Measurements from ENCODE around the gene PRRT4. TPM values are rescaled to one million over a fixed set of nuclear protein-coding genes. Genes with fewer than 3 reads are reported as not detected.

The PRRT4 gene
- total and polyA plus RNA-seq, 2 experiments from 2014 or later: 0.55 to 0.56 TPM

DNA sequence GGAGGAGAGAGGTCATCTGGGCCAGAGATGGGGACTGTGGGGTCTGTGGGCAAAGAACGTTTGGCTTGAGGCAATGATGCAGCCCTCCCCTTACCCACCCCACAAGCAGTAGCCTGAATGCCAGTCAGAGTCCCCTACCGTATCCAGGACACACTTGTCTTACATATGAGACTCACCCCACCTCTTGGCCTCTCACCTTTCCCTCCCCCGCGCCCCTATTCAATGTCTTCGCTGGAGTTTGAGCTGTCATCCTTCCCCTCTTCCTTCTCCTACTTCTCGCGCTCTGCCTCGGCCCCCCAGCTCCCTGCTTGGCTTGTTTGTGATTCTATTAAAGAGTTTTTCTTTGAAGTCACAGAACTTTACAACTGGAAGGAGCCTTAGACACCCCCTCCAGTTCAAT is 8.9 kb downstream of the PRRT4 start:
- peaks cover 4% of the 10 kb centered on the region; the same call in 1 of the 2 replicates for H3K4me1 ChIP-seq (ENCODE audit: insufficient read depth)
- peaks cover 50% of the 10 kb centered on the region for H3K27me3 Mint-ChIP-seq (ENCODE audit: insufficient read depth, low read depth, poor library complexity)
- H3K27ac Mint-ChIP-seq: no peak overlapping the region
- H3K36me3 ChIP-seq (ENCODE audit: insufficient read depth): no peaks in the 10 kb centered on the region
- peaks cover 11% of the 10 kb centered on the region for H3K4me1 Mint-ChIP-seq
- H3F3A ChIP-seq (replicated peaks; ENCODE audit: low read depth): no peaks in the 10 kb centered on the region
- no peaks in the 10 kb centered on the region for H3K79me2 ChIP-seq (replicated peaks; ENCODE audit: insufficient read depth)
- H3K9me2 ChIP-seq (ENCODE audit: insufficient read depth): no peaks in the 10 kb centered on the region
- DNase-seq (ENCODE audit: low spot score): peak; percentile 32
- no peak overlapping the region for H3K27ac ChIP-seq (ENCODE audit: low read depth)
- no peaks in the 10 kb centered on the region for H4K20me1 ChIP-seq (replicated peaks; ENCODE audit: insufficient read depth)
- peaks cover 84% of the 10 kb centered on the region for H3K27me3 ChIP-seq (ENCODE audit: insufficient read depth)
- H3K4me3 Mint-ChIP-seq: no peak overlapping the region; the same call in 2 of the 3 replicates
- peak; percentile 4 for ATAC-seq
- peak overlapping the region; percentile 32; the same call in 1 of the 2 replicates for H3K4me3 ChIP-seq
- no peak overlapping the region for H2AFZ ChIP-seq
- no peaks in the 10 kb centered on the region for H3K36me3 Mint-ChIP-seq (ENCODE audit: low read depth)
- TF ChIP-seq EZH2 (IDR thresholded peaks at IDR 0.05; ENCODE audit: low read depth, unreplicated experiment): peak; percentile 37
- no peak for TF ChIP-seq EZH2phosphoT487 (IDR thresholded peaks at IDR 0.05; ENCODE audit: unreplicated experiment)
- peak overlapping the region; percentile 60; the same call in 1 of the 2 replicates for H3K4me2 ChIP-seq
- no peaks in the 10 kb centered on the region; the same call in 2 of the 3 replicates for H3K9me3 Mint-ChIP-seq

DNA sequence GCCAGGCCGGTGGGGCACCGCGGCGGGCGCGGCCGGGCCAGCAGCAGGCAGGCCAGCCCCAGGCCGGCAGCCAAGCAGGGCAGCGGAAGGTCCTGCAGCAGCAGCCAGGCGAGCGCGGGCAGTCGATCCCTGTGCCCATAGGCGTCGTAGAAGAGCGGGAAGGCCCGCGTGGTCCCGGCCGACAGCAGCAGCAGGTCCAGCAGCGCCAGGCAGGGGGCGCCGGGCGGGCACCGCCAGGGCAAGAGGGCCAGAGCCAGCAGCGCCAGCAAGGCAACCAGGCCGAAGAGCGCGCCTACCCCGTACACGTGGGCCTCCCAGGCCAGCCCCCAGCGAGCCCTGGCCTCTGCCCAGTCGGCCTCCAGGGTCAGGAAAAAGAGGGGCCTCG is 9.3 kb downstream of the PRRT4 start:
- peak; percentile 95 for DNase-seq (ENCODE audit: low spot score)
- Mint-ChIP-seq H3K4me1 (peaks cover 9% of the 10 kb centered on the region), H3K27ac (no peak overlapping the region), H3K4me3 (no peak overlapping the region), H3K27me3 (ENCODE audit: insufficient read depth, low read depth, poor library complexity) (peaks cover 48% of the 10 kb centered on the region), H3K9me3 (no peaks in the 10 kb centered on the region; the same call in 2 of the 3 replicates), H3K36me3 (ENCODE audit: low read depth) (no peaks in the 10 kb centered on the region)
- Histone ChIP-seq H3K36me3 (ENCODE audit: insufficient read depth) (no peaks in the 10 kb centered on the region), H4K20me1 (replicated peaks; ENCODE audit: insufficient read depth) (no peaks in the 10 kb centered on the region), H2AFZ (no peak overlapping the region), H3K27ac (ENCODE audit: low read depth) (no peak overlapping the region), H3K9me2 (ENCODE audit: insufficient read depth) (no peaks in the 10 kb centered on the region), H3K79me2 (replicated peaks; ENCODE audit: insufficient read depth) (no peaks in the 10 kb centered on the region), H3K4me2 (peak overlapping the region; percentile 60; the same call in 1 of the 2 replicates), H3K27me3 (ENCODE audit: insufficient read depth) (peaks cover 84% of the 10 kb centered on the region), H3K4me3 (peak overlapping the region; percentile 32; the same call in 1 of the 2 replicates), H3K4me1 (ENCODE audit: insufficient read depth) (peaks cover 4% of the 10 kb centered on the region; the same call in 1 of the 2 replicates), H3F3A (replicated peaks; ENCODE audit: low read depth) (no peaks in the 10 kb centered on the region)
- peak; percentile 79 for ATAC-seq
- TF ChIP-seq EZH2phosphoT487 (IDR thresholded peaks at IDR 0.05; ENCODE audit: unreplicated experiment): no peak
- TF ChIP-seq, protein P1, sequence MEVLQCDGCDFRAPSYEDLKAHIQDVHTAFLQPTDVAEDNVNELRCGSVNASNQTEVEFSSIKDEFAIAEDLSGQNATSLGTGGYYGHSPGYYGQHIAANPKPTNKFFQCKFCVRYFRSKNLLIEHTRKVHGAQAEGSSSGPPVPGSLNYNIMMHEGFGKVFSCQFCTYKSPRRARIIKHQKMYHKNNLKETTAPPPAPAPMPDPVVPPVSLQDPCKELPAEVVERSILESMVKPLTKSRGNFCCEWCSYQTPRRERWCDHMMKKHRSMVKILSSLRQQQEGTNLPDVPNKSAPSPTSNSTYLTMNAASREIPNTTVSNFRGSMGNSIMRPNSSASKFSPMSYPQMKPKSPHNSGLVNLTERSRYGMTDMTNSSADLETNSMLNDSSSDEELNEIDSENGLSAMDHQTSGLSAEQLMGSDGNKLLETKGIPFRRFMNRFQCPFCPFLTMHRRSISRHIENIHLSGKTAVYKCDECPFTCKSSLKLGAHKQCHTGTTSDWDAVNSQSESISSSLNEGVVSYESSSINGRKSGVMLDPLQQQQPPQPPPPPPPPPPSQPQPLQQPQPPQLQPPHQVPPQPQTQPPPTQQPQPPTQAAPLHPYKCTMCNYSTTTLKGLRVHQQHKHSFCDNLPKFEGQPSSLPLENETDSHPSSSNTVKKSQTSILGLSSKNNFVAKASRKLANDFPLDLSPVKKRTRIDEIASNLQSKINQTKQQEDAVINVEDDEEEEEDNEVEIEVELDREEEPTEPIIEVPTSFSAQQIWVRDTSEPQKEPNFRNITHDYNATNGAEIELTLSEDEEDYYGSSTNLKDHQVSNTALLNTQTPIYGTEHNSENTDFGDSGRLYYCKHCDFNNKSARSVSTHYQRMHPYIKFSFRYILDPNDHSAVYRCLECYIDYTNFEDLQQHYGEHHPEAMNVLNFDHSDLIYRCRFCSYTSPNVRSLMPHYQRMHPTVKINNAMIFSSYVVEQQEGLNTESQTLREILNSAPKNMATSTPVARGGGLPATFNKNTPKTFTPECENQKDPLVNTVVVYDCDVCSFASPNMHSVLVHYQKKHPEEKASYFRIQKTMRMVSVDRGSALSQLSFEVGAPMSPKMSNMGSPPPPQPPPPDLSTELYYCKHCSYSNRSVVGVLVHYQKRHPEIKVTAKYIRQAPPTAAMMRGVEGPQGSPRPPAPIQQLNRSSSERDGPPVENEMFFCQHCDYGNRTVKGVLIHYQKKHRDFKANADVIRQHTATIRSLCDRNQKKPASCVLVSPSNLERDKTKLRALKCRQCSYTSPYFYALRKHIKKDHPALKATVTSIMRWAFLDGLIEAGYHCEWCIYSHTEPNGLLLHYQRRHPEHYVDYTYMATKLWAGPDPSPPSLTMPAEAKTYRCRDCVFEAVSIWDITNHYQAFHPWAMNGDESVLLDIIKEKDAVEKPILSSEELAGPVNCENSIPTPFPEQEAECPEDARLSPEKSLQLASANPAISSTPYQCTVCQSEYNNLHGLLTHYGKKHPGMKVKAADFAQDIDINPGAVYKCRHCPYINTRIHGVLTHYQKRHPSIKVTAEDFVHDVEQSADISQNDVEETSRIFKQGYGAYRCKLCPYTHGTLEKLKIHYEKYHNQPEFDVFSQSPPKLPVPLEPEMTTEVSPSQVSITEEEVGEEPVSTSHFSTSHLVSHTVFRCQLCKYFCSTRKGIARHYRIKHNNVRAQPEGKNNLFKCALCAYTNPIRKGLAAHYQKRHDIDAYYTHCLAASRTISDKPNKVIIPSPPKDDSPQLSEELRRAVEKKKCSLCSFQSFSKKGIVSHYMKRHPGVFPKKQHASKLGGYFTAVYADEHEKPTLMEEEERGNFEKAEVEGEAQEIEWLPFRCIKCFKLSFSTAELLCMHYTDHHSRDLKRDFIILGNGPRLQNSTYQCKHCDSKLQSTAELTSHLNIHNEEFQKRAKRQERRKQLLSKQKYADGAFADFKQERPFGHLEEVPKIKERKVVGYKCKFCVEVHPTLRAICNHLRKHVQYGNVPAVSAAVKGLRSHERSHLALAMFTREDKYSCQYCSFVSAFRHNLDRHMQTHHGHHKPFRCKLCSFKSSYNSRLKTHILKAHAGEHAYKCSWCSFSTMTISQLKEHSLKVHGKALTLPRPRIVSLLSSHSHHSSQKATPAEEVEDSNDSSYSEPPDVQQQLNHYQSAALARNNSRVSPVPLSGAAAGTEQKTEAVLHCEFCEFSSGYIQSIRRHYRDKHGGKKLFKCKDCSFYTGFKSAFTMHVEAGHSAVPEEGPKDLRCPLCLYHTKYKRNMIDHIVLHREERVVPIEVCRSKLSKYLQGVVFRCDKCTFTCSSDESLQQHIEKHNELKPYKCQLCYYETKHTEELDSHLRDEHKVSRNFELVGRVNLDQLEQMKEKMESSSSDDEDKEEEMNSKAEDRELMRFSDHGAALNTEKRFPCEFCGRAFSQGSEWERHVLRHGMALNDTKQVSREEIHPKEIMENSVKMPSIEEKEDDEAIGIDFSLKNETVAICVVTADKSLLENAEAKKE (CRISPR knock-in tag; IDR thresholded peaks at IDR 0.05): no peak
- TF ChIP-seq JUNB (IDR thresholded peaks at IDR 0.05; ENCODE audit: unreplicated experiment): no peak
- peak; percentile 48 to 87 for TF ChIP-seq CTCF (conservative IDR thresholded peaks at IDR 0.05; ENCODE audit: low read depth in 2 of 2)
- TF ChIP-seq REST (IDR thresholded peaks at IDR 0.05; ENCODE audit: unreplicated experiment): no peak
- no peak for TF ChIP-seq ETS1 (IDR thresholded peaks at IDR 0.05)
- TF ChIP-seq CREB1 (CRISPR knock-in tag; IDR thresholded peaks at IDR 0.05; ENCODE audit: low read depth): peak; percentile 56; the same call in 1 of the 2 replicates
